ENCODE results near the gene STX18. TPM values are rescaled to one million over a fixed set of nuclear protein-coding genes. Genes with fewer than 3 reads are reported as not detected.

Gene STX18
- total and polyA plus RNA-seq, 2 of the 13 experiments (the other 11 are each of a cell fraction or from before 2014, with no cell fraction given), result 23.9 to 37.1 TPM

GRCh38 chr4:4541661-4542570 is at the start of gene STX18 (continued):
- peak; percentile 70; the same call in 1 of the 2 replicates for TF ChIP-seq EEA1 (CRISPR knock-in tag; IDR thresholded peaks at IDR 0.05; ENCODE audit: borderline replicate concordance)
- peak; percentile 25; the same call in 1 of the 2 replicates for TF ChIP-seq SIX1 (CRISPR knock-in tag; IDR thresholded peaks at IDR 0.05; ENCODE audit: borderline replicate concordance)
- no peak for TF ChIP-seq ZNF878 (CRISPR knock-in tag; IDR thresholded peaks at IDR 0.05)
- peak; percentile 92; the same call in 1 of the 2 replicates for TF ChIP-seq ZNF430 (CRISPR knock-in tag; IDR thresholded peaks at IDR 0.05)
- TF ChIP-seq SMARCC2 (IDR thresholded peaks at IDR 0.05), result no peak
- no peak; the same call in 1 of the 2 replicates for TF ChIP-seq TP53 (CRISPR knock-in tag; conservative IDR thresholded peaks at IDR 0.05)
- no peak for TF ChIP-seq ZNF30 (CRISPR knock-in tag; IDR thresholded peaks at IDR 0.05)
- TF ChIP-seq ZNF207 (IDR thresholded peaks at IDR 0.05; ENCODE audit: borderline replicate concordance), result no peak
- TF ChIP-seq, protein P1, sequence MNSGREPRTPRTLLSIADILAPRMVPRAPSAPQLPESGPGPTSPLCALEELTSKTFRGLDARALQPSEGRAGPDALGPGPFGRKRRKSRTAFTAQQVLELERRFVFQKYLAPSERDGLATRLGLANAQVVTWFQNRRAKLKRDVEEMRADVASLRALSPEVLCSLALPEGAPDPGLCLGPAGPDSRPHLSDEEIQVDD (CRISPR knock-in tag; IDR thresholded peaks at IDR 0.05; ENCODE audit: borderline replicate concordance), result peak; percentile 35; the same call in 1 of the 2 replicates
- no peak for TF ChIP-seq IRF1 (CRISPR knock-in tag; IDR thresholded peaks at IDR 0.05; ENCODE audit: low read depth)
- TF ChIP-seq PHF21A (CRISPR knock-in tag; IDR thresholded peaks at IDR 0.05), result peak; percentile 81
- 0 out of 2 replicates have a peak, but pooled peaks have one; percentile 70 for TF ChIP-seq ZNF230 (CRISPR knock-in tag; IDR thresholded peaks at IDR 0.05)
- peak; percentile 94 for TF ChIP-seq MXI1 (IDR thresholded peaks at IDR 0.05; ENCODE audit: borderline replicate concordance, low read depth, low read length)
- peak; percentile 95 for TF ChIP-seq MEIS1 (CRISPR knock-in tag; IDR thresholded peaks at IDR 0.05; ENCODE audit: borderline replicate concordance)
- TF ChIP-seq ZNF761 (CRISPR knock-in tag; conservative IDR thresholded peaks at IDR 0.05), result peak; percentile 96
- TF ChIP-seq, protein P2, sequence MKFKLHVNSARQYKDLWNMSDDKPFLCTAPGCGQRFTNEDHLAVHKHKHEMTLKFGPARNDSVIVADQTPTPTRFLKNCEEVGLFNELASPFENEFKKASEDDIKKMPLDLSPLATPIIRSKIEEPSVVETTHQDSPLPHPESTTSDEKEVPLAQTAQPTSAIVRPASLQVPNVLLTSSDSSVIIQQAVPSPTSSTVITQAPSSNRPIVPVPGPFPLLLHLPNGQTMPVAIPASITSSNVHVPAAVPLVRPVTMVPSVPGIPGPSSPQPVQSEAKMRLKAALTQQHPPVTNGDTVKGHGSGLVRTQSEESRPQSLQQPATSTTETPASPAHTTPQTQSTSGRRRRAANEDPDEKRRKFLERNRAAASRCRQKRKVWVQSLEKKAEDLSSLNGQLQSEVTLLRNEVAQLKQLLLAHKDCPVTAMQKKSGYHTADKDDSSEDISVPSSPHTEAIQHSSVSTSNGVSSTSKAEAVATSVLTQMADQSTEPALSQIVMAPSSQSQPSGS (CRISPR knock-in tag; IDR thresholded peaks at IDR 0.05), result peak; percentile 91
- no peak; the same call in 1 of the 2 replicates for TF ChIP-seq GRHL1 (CRISPR knock-in tag; conservative IDR thresholded peaks at IDR 0.05)
- TF ChIP-seq, protein P3, sequence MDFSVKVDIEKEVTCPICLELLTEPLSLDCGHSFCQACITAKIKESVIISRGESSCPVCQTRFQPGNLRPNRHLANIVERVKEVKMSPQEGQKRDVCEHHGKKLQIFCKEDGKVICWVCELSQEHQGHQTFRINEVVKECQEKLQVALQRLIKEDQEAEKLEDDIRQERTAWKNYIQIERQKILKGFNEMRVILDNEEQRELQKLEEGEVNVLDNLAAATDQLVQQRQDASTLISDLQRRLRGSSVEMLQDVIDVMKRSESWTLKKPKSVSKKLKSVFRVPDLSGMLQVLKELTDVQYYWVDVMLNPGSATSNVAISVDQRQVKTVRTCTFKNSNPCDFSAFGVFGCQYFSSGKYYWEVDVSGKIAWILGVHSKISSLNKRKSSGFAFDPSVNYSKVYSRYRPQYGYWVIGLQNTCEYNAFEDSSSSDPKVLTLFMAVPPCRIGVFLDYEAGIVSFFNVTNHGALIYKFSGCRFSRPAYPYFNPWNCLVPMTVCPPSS (IDR thresholded peaks at IDR 0.05), result no peak
- TF ChIP-seq FOXA3 (CRISPR knock-in tag; IDR thresholded peaks at IDR 0.05), result peak; percentile 87
- peak; percentile 99 for TF ChIP-seq ZSCAN21 (CRISPR knock-in tag; IDR thresholded peaks at IDR 0.05; ENCODE audit: borderline replicate concordance)
- TF ChIP-seq ZNF382 (CRISPR knock-in tag; IDR thresholded peaks at IDR 0.05; ENCODE audit: borderline replicate concordance), result no peak
- 0 out of 2 replicates have a peak, but pooled peaks have one; percentile 20 for TF ChIP-seq THYN1 (CRISPR knock-in tag; IDR thresholded peaks at IDR 0.05; ENCODE audit: borderline replicate concordance, low read depth)
- TF ChIP-seq POLR2G (IDR thresholded peaks at IDR 0.05; ENCODE audit: low read depth, low read length), result peak; percentile 93
- no peak for TF ChIP-seq ZKSCAN5 (CRISPR knock-in tag; IDR thresholded peaks at IDR 0.05)

Data from HepG2 (cell line).